Ishikawa (cell line): ENCODE results near the gene PPP1R37.

Experiments
- CEBPB ChIP-seq: IDR thresholded peaks from 2 replicates; pipeline ENCODE4 v1.6.1; 2012
- CREB1 ChIP-seq: IDR thresholded peaks from 2 replicates; pipeline ENCODE4 v1.6.1; 2012; ENCODE audit warnings: low read depth
- EGR1 ChIP-seq: IDR thresholded peaks from 2 replicates; pipeline ENCODE4 v1.6.1; 2012
- EP300 ChIP-seq: IDR thresholded peaks from 2 replicates; pipeline ENCODE4 v1.6.1; 2012; ENCODE audit warnings: borderline replicate concordance
- FOXM1 ChIP-seq: IDR thresholded peaks from 2 replicates; pipeline ENCODE4 v1.6.1; 2012; ENCODE audit warnings: low read depth, borderline replicate concordance
- MAX ChIP-seq: IDR thresholded peaks from 2 replicates; pipeline ENCODE4 v1.6.1; 2012
- NFIC ChIP-seq: IDR thresholded peaks from 2 replicates; pipeline ENCODE4 v1.6.1; 2012
- RAD21 ChIP-seq: IDR thresholded peaks from 2 replicates; pipeline ENCODE4 v1.6.1; 2012; ENCODE audit warnings: low read depth
- REST ChIP-seq: IDR thresholded peaks from 2 replicates; pipeline ENCODE4 v1.6.1; 2012; ENCODE audit warnings: low read depth, mild to moderate bottlenecking
- TAF1 ChIP-seq: IDR thresholded peaks from 2 replicates; pipeline ENCODE4 v1.6.1; 2012; ENCODE audit warnings: low read depth, mild to moderate bottlenecking
- TCF12 ChIP-seq: IDR thresholded peaks from 2 replicates; pipeline ENCODE4 v1.6.1; 2012; ENCODE audit warnings: low read depth
- TEAD4 ChIP-seq: IDR thresholded peaks from 2 replicates; pipeline ENCODE4 v1.6.1; 2012
- USF1 ChIP-seq: IDR thresholded peaks from 2 replicates; pipeline ENCODE4 v1.6.1; 2012
- YY1 ChIP-seq: IDR thresholded peaks from 2 replicates; pipeline ENCODE4 v1.6.1; 2012; ENCODE audit warnings: low read depth
- ZBTB7A ChIP-seq: IDR thresholded peaks from 2 replicates; pipeline ENCODE4 v1.6.1; 2012; ENCODE audit warnings: low read depth

Gene PPP1R37

GRCh38 chr19:45091031-45091923 is 1.7 kb upstream of the PPP1R37 start:
- TF ChIP-seq REST (no peak), RAD21 (no peak), TCF12 (peak; percentile 49; the same call in 1 of the 2 replicates), EP300 (peak; percentile 70), EGR1 (no peak; the same call in 1 of the 2 replicates), CREB1 (peak; percentile 50), MAX (peak; percentile 86), TEAD4 (peak; percentile 56), USF1 (peak; percentile 95), NFIC (0 out of 2 replicates have a peak, but pooled peaks have one; percentile 19), ZBTB7A (no peak), YY1 (peak; percentile 81), CEBPB (no peak; the same call in 1 of the 2 replicates), TAF1 (peak; percentile 44), FOXM1 (no peak)

GRCh38 chr19:45094137-45094536 is 1.2 kb downstream of the PPP1R37 start:
- no peak for TF ChIP-seq TCF12
- no peak for TF ChIP-seq ZBTB7A
- TF ChIP-seq EP300 = no peak
- no peak for TF ChIP-seq CEBPB
- TF ChIP-seq TAF1 = no peak
- TF ChIP-seq REST = no peak
- TF ChIP-seq USF1 = no peak
- TF ChIP-seq RAD21 = no peak
- no peak for TF ChIP-seq TEAD4
- no peak for TF ChIP-seq EGR1
- TF ChIP-seq MAX = no peak

- TF ChIP-seq EGR1 (no peak), TAF1 (no peak), CREB1 (no peak), CEBPB (no peak), RAD21 (no peak), TEAD4 (no peak), REST (no peak), TCF12 (no peak), NFIC (no peak)
These were observed 1.7 kb downstream of the PPP1R37 start for GRCh38 chr19:45094707-45095106.
